NCI-H1105 (cell line): Measurements from ENCODE around the gene SMIM9.
A peak's percentile ranks its signal among the peaks of the same experiment; 100 is the strongest.

Experiments used
- DNase-seq: peaks from one replicate; lab custom pipeline; 2025; lab: John Stamatoyannopoulos, UW

The SMIM9 gene

GRCh38 chrX:154815274-154815818 is 19.1 kb downstream of the SMIM9 start:
- no peak for DNase-seq

GRCh38 chrX:154813801-154814200 is 20.7 kb downstream of the SMIM9 start:
- no peak for DNase-seq

- no peak for DNase-seq
Measured at GRCh38 chrX:154812341-154813101, 21.9 kb downstream of the SMIM9 start.

DNA sequence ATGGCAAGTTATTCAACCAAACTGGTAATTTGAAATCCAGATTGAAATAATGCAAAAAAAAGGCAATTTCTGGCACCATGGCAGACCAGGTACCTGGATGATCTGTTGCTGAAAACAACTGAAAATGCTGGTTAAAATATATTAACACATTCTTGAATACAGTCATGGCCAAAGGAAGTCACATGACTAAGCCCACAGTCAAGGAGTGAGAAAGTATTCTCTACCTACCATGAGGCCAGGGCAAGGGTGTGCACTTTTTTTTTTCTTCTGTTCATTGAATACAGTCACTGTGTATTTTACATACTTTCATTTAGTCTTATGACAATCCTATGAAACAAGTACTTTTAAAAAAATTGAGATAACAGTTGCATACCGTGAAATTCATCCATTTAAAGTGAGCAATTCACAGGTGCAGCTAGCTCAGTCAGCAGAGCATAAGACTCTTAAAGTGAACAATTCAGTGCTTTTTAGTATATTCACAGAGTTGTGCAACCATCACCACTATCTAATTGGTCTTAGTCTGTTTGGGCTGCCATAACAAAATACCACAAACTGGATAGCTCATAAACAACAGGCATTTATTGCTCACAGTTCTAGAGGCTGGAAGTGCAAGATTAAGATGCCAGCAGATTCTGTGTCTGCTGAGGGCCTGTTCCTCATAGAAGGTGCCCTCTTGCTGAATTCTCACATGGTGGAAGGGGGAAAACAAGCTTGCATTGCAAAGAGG is 24.4 kb downstream of the SMIM9 start:
- DNase-seq = no peak

- DNase-seq = no peak
Measured at GRCh38 chrX:154806837-154807501, 27.5 kb downstream of the SMIM9 start.

GRCh38 chrX:154805696-154806091 is 28.8 kb downstream of the SMIM9 start:
- DNase-seq = peak; percentile 44

DNA sequence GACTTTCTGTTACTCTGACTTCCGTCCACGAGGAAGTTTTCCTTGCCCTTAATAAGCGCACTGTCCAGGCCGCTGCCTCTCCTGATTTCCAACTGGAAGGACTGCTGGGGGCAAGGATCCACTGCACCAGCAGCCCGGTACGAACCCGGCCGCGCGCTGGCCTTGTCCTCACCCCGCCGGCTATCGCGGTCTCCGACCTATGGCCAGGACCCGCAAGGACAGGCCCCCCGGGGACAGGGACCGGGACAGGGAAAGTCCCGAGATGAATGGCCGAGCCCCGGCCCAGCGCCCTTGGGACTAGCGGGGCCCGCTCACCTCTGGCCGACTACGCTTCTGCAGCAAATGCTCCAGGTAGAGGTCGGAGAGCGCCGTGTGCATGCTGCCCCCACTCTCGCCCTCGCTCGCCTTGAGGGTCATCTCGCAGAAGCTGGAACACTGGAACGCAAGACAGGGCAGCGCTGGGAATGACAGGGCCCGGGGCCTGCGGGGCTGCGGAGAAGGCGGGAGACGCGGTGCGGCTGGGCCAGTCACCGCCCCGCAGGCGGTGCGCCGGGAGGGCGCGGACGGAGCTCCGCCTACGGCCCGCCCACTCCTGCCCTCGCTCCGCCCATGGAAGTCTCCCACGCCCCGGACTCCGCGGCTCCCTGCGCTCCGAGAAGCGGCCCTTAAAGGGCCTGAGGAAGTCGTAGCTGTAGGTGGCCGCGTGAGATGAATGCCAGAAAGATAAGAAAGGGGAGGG is 29.3 kb downstream of the SMIM9 start, which contains the start of gene MPP1:
Gene MPP1, minus strand, starts transcription at position 529 of the 739 bp plus-strand sequence. Its CDS starts 112 bp downstream, at position 417.
- peak; percentile 65 for DNase-seq

DNA sequence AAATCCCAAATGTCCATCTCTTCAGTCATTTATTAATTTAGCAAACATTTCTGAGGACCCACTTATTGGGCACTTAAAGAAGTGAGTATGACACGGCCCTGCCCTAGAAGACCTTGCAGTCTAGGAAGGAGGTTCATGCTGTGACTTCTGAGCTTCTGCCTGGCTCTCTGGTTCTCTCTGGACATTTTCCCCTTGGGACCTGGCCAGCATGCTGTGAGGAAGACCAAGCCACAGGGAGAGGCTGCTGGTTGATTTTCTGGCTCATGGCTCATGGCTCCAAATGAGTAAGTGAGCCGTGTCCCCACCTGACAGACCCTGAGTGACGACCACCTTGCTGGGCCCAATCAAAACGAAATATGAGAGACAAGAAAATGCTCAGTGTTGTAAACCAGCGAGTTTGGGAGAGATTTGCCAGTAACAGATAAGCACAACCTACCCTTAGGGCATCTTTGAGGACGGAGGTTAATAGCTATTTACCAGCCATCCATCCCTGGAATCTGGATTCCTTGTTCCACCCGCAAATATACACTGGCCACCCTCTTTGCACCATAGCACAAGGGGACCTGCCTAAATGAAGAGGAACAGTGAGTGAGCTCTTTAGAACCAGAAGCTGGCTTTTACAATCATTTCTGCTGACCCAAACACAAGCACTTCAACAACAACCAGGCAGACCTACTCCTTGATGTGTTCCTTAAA is 30.1 kb downstream of the SMIM9 start:
- DNase-seq = no peak

DNA sequence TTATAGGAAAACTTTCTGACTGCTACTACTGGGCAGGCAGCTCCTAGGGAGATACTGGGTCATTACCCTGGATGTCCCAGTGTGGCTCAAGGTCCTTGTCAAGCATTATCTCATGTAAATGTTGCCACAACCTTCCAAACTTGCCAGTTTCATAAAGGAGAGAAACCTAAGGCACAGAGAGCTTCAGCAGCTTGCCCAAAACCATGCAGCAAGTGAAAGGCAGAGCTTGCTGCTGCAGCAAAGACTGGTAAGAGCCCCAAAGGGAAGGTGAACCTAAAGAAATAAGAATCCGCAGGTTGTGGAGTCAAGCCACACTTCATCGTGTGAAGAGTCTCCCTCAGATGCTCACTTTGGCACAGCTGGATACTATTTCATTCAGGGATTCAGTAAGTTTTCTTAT is 31.5 kb downstream of the SMIM9 start:
- DNase-seq = no peak

- no peak for DNase-seq
Measured at GRCh38 chrX:154800478-154801210, 33.8 kb downstream of the SMIM9 start.

- DNase-seq = peak; percentile 98
Measured at GRCh38 chrX:154799556-154800348, 34.7 kb downstream of the SMIM9 start.

DNA sequence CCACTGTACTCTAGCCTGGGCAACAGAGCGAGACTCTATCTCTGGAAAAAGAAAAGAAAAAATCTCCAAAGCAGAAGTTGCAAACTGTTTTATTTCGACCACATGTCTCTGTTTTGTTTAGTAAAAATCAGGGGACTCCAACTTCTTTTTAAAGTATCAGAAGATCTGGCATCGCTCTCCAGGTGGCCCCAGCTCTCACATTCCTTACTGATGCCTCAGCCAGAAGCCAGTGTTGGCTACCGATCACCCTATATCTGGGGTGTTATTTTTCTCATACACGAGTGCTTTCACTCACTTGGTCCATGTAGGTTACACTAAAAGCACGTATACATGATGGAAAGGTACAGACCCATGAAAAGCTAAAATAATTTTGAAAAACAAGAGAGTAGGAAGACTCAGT is 37.5 kb downstream of the SMIM9 start:
- DNase-seq = no peak

GRCh38 chrX:154795016-154795415 is 39.4 kb downstream of the SMIM9 start:
- no peak for DNase-seq

DNA sequence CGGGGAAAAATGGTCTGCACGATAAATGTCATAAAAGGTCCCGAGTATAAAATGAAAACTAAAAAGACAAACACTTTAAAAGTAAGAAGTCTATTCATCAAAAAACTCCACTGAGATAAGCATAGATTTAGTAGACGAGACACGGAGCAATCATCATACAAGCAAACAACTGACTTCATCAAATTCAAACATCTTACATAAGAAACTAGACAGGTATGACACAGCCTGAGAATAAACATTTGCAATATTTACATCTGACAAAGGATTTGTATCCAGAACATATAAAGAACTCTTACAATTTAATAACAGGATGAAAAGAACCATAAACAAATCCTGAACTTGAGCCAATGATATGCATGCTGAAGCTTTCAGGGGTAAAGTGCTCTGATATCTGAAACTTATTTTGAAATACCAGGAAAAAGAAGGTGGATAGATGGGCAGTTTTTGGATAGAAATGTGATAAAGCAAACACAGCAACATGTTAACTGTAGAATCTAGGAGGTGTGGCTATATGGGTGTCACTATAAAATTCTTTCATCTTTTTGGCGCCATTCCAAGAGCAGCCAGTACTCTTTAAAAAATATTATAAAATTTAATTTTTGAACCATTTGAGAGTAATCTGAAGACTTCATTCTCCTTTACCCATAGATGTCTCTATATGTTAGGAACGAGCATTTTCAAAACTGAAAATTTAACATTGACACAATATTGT is 41.2 kb downstream of the SMIM9 start:
- no peak for DNase-seq

GRCh38 chrX:154791939-154792338 is 42.5 kb downstream of the SMIM9 start:
- no peak for DNase-seq

GRCh38 chrX:154791467-154791866 is 43.0 kb downstream of the SMIM9 start:
- DNase-seq = no peak

GRCh38 chrX:154785716-154786115 is 48.7 kb downstream of the SMIM9 start:
- no peak for DNase-seq

DNA sequence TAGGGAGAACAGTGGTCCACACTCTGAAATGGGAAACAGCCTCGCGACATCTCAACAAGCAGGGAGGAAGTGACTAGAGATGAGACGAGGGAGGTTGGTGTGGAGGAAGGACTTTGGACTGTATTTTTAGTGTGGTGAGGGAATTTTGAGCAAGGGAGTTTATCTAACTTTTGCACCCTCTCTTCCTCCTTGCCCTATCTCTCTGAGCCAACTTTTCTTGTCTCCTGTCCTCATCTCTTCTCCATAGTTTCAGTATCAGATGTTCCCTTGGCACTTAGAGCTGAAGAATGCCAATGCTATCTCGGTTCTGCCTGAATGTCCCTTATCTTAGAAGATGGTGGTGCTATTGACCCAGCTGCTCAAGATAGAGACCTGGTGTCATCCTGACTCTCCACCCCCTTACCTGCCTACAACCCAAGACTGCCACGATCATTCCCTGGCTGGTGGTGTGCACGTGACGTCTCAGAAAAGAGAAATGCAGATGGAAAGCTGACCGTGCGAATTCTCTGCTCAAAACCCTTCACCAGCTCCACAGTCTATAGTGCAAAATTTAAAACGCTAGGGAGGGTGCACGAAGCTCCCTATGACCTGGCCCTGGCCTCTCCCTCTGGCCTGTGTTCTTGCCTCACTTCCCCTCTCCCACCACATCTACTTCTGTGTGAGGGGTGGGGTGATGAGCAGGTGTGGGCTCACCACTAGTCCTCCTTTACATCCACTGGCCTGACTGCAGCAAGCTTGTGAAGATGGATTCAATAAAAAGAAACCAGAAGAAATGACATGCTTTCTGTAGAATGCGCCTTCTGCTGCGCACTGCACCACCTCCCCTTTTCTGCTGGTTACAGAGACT is 50.1 kb downstream of the SMIM9 start:
- no peak for DNase-seq
